Mesenchymal stem cell (in vitro differentiated cells and primary cell): ENCODE data around the gene VPS16.

Source experiments
- DNase-seq: peaks from one replicate; pipeline ENCODE4 v3.0.0-alpha.2; 2013
- H2AFZ ChIP-seq: one replicate; pipeline ENCODE4 v1.6.1; 2013; ENCODE audit warnings: low read depth, mild to moderate bottlenecking, control low read depth, inconsistent platforms, low read length, moderate library complexity
- H2AK5ac ChIP-seq: 2 replicates; pipeline ENCODE4 v1.6.1; 2013; ENCODE audit warnings: low read length, moderate library complexity, mild to moderate bottlenecking, inconsistent platforms; ENCODE audit not compliant: severe bottlenecking
- H2BK120ac ChIP-seq: one replicate; pipeline ENCODE4 v1.6.1; 2013; ENCODE audit warnings: low read depth, mild to moderate bottlenecking, inconsistent platforms, low read length, moderate library complexity
- H2BK12ac ChIP-seq, 2 experiments: one replicate each; pipeline ENCODE4 v1.6.1; 2013; ENCODE audit warnings: inconsistent platforms in 2 of 2, low read length in 2 of 2, mild to moderate bottlenecking in 2 of 2, moderate library complexity in 2 of 2, control low read depth in 1 of 2
- H2BK15ac ChIP-seq: one replicate; pipeline ENCODE4 v1.6.1; 2013; ENCODE audit warnings: mild to moderate bottlenecking, low read depth, inconsistent platforms; ENCODE audit not compliant: poor library complexity, severe bottlenecking
- H2BK5ac ChIP-seq: 2 replicates; pipeline ENCODE4 v1.6.1; 2013; ENCODE audit warnings: low read depth, mild to moderate bottlenecking, low read length, control low read depth, inconsistent platforms; ENCODE audit not compliant: poor library complexity, severe bottlenecking
- H3K14ac ChIP-seq, 2 experiments: one replicate each; pipeline ENCODE4 v1.6.1; 2013; ENCODE audit warnings: inconsistent platforms in 2 of 2, low read length in 2 of 2, control low read depth in 1 of 2, mild to moderate bottlenecking in 1 of 2, moderate library complexity in 1 of 2
- H3K18ac ChIP-seq, 2 experiments: one replicate each; pipeline ENCODE4 v1.6.1; 2013; ENCODE audit warnings: inconsistent platforms in 2 of 2, low read length in 2 of 2, control low read depth in 1 of 2, low read depth in 1 of 2, mild to moderate bottlenecking in 1 of 2
- H3K23ac ChIP-seq, 2 experiments: one replicate each; pipeline ENCODE4 v1.6.1; 2013; ENCODE audit warnings: inconsistent platforms in 2 of 2, low read length in 2 of 2, mild to moderate bottlenecking in 2 of 2, moderate library complexity in 2 of 2, control low read depth in 1 of 2
- H3K27ac ChIP-seq: 2 replicates; pipeline ENCODE4 v1.5.1; 2013; ENCODE audit warnings: mild to moderate bottlenecking, moderate library complexity, low read length, control low read depth, inconsistent platforms; ENCODE audit not compliant: poor library complexity, severe bottlenecking
- H3K27me3 ChIP-seq, 2 experiments: 2 replicates each; pipeline versions ENCODE4 v1.6.1 to v1.7.0; 2013; ENCODE audit warnings: low read length in 2 of 2, mild to moderate bottlenecking in 2 of 2, moderate library complexity in 2 of 2, control low read depth in 1 of 2, inconsistent platforms in 1 of 2; ENCODE audit not compliant: control insufficient read depth in 1 of 2, insufficient read depth in 1 of 2
- H3K36me3 ChIP-seq, 2 experiments: 2 replicates each; pipeline versions ENCODE4 v1.6.1 to v1.7.0; 2013; ENCODE audit warnings: low read length in 2 of 2, control low read depth in 1 of 2, inconsistent platforms in 1 of 2, low read depth in 1 of 2, mild to moderate bottlenecking in 1 of 2; ENCODE audit not compliant: insufficient read depth in 2 of 2, control insufficient read depth in 1 of 2
- H3K4ac ChIP-seq, 2 experiments: one replicate each; pipeline ENCODE4 v1.6.1; 2013; ENCODE audit warnings: inconsistent platforms in 2 of 2, low read length in 2 of 2, mild to moderate bottlenecking in 2 of 2, moderate library complexity in 2 of 2, control low read depth in 1 of 2, low read depth in 1 of 2
- H3K4me1 ChIP-seq: 2 replicates; pipeline ENCODE4 v1.6.1; 2013; ENCODE audit warnings: low read depth, low read length, control low read depth; ENCODE audit not compliant: control insufficient read depth, insufficient read depth
- H3K4me2 ChIP-seq: 2 replicates; pipeline ENCODE4 v1.6.1; 2013; ENCODE audit warnings: low read length, mild to moderate bottlenecking, inconsistent platforms; ENCODE audit not compliant: poor library complexity, severe bottlenecking
- H3K4me3 ChIP-seq, 2 experiments: 2 replicates each; pipeline versions ENCODE4 v1.5.1 to v1.7.0; 2013; ENCODE audit warnings: low read length in 2 of 2, mild to moderate bottlenecking in 2 of 2, control low read depth in 1 of 2, low read depth in 1 of 2; ENCODE audit not compliant: insufficient read depth in 1 of 2
- H3K79me1 ChIP-seq: replicated peaks from 2 replicates; pipeline ENCODE4 v1.6.1; 2013; ENCODE audit warnings: mild to moderate bottlenecking, control low read depth, low read length, inconsistent platforms; ENCODE audit not compliant: poor library complexity, severe bottlenecking
- H3K9ac ChIP-seq: 2 replicates; pipeline ENCODE4 v1.7.0; 2013; ENCODE audit warnings: mild to moderate bottlenecking, low read length, moderate library complexity
- H3K9me3 ChIP-seq: 2 replicates; pipeline ENCODE4 v1.7.0; 2013; ENCODE audit warnings: mild to moderate bottlenecking, low read length; ENCODE audit not compliant: control insufficient read depth
- H4K8ac ChIP-seq: one replicate; pipeline ENCODE4 v1.6.1; 2013; ENCODE audit warnings: inconsistent platforms, mild to moderate bottlenecking, low read length, moderate library complexity
- H4K91ac ChIP-seq: one replicate; pipeline ENCODE4 v1.6.1; 2013; ENCODE audit warnings: mild to moderate bottlenecking, low read length, inconsistent platforms
- WGBS: methylation state at CpG from one replicate; pipeline ENCODE4 v1.1.7; 2013; ENCODE audit warnings: mixed read lengths; 5-methylcytosine and 5-hydroxymethylcytosine counted together

VPS16 gene

DNA sequence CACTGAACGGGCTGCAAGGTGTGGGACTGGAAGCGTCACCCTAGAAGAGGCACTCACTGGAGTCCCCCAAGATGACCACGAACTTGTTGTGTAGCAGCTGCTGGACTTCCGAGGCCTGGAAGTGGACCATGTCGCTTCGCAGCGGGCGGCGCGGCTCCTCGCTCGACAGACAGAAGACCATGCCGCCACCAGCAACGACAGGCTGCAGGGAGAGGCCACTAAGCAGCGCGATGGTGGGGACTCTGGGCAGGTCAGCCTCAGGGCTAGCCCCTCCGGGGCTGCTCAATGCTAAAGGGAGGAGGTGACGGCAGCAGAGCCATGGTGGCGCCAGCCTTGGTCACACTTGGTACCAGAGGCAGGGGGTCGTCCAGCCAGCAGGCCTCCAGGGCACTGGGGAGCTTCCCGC, 810 bp upstream of the VPS16 start:
- Histone ChIP-seq H3K9me3 (no peaks in the 10 kb centered on the region), H4K8ac (peak overlapping the region; percentile 100), H3K4me1 (peaks cover 15% of the 10 kb centered on the region), H2AK5ac (peak overlapping the region; percentile 40), H2BK5ac (no peak overlapping the region), H2BK12ac (peak overlapping the region in 1 of 2 experiments; percentile 16), H3K18ac (peak overlapping the region; percentile 95 to 100), H3K27ac (no peak overlapping the region), H3K9ac (peak overlapping the region; percentile 92), H4K91ac (peak overlapping the region; percentile 99), H3K4ac (peak overlapping the region; percentile 94 to 100), H3K14ac (peak overlapping the region in 1 of 2 experiments; percentile 63), H2AFZ (peak overlapping the region; percentile 99), H3K4me3 (peak overlapping the region; percentile 88 to 92), H3K79me1 (peaks cover 39% of the 10 kb centered on the region), H2BK15ac (no peak overlapping the region), H3K4me2 (peak overlapping the region; percentile 62), H3K36me3 (peaks cover 34 to 56% of the 10 kb centered on the region in 2 experiments), H3K23ac (no peak overlapping the region), H2BK120ac (no peak overlapping the region), H3K27me3 (no peaks in the 10 kb centered on the region)
- WGBS: 88% methylated on average over 20 of the region's 21 CpGs
- DNase-seq: no peak

DNA sequence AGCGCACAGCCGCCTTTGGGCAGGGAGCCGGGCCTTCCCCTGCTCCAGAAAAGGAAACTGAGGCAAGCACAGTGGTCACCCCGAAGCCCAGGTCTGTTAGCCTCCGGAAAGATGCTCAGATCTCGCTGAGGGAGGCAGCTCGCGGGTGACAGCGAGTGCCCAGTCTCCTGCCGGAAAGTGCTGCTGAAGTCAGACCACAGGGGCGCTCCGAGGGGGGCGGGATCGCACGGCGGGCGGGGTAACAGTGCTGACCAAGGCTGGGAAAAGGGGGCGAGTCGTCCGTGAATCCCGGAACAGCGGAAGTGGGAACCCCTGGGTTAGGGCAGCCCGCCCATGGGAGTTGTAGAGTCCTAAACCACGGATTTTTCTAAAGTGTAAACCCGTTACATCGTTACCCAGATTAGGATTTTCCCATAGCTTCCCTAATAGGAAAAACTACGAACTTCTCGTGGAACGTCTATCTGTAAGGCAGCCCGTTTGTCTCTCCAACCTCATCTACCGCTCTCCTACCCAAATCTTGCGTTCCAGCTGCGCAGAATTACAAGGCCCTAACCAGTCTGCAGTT, 504 bp downstream of the VPS16 start:
- Histone ChIP-seq H2BK5ac (peak overlapping the region; percentile 68), H3K9me3 (no peaks in the 10 kb centered on the region), H3K4me3 (peak overlapping the region; percentile 88 to 92), H2AK5ac (peak overlapping the region; percentile 65), H3K9ac (peak overlapping the region; percentile 92), H2BK120ac (peak overlapping the region; percentile 69), H2AFZ (peak overlapping the region; percentile 75), H2BK15ac (no peak overlapping the region), H2BK12ac (peak overlapping the region in 1 of 2 experiments; percentile 15), H3K4ac (peak overlapping the region in 1 of 2 experiments; percentile 78), H4K8ac (peak overlapping the region; percentile 59), H4K91ac (no peak overlapping the region), H3K79me1 (peaks cover 40% of the 10 kb centered on the region), H3K36me3 (peaks cover 25 to 47% of the 10 kb centered on the region in 2 experiments), H3K14ac (peak overlapping the region in 1 of 2 experiments; percentile 48), H3K27me3 (no peaks in the 10 kb centered on the region), H3K4me2 (peak overlapping the region; percentile 61), H3K27ac (peak overlapping the region; percentile 66), H3K4me1 (peaks cover 15% of the 10 kb centered on the region), H3K18ac (peak overlapping the region; percentile 79 to 91), H3K23ac (no peak overlapping the region)
- DNase-seq: peak; percentile 91
- 3% methylated on average over 33 of the region's 33 CpGs for WGBS

DNA sequence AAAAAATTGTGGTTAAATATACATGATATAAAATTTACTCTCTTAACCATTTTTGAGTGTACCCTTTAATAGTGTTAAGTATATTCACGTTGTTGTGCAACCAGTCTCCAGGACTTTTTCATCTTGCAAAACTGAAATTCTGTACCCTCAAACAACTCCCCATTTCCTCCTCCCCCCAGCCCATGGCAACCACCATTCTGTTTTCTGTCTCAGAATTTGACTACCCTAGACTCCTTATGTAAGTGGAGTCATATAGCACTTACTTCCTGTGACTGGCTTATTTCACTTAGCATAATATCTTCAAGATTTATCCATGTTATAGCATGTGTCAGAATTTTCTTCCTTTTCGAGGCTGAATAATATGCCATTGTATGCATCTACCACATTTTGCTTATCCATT, 5.1 kb downstream of the VPS16 start:
- 94% methylated on average over 2 of the region's 2 CpGs for WGBS
- Histone ChIP-seq H3K14ac (no peak overlapping the region), H3K27me3 (no peaks in the 10 kb centered on the region), H3K4me2 (no peak overlapping the region), H2BK12ac (no peak overlapping the region), H2BK15ac (no peak overlapping the region), H3K4me1 (peaks cover 6% of the 10 kb centered on the region), H4K91ac (no peak overlapping the region), H2BK5ac (no peak overlapping the region), H3K23ac (no peak overlapping the region), H3K79me1 (peaks cover 31% of the 10 kb centered on the region), H3K9me3 (no peaks in the 10 kb centered on the region), H3K4ac (no peak overlapping the region), H3K36me3 (peaks cover 7 to 29% of the 10 kb centered on the region in 2 experiments), H4K8ac (no peak overlapping the region), H3K9ac (no peak overlapping the region), H2BK120ac (no peak overlapping the region), H3K27ac (no peak overlapping the region), H3K18ac (no peak overlapping the region), H2AFZ (no peak overlapping the region), H3K4me3 (no peak overlapping the region), H2AK5ac (no peak overlapping the region)
- DNase-seq: no peak

DNA sequence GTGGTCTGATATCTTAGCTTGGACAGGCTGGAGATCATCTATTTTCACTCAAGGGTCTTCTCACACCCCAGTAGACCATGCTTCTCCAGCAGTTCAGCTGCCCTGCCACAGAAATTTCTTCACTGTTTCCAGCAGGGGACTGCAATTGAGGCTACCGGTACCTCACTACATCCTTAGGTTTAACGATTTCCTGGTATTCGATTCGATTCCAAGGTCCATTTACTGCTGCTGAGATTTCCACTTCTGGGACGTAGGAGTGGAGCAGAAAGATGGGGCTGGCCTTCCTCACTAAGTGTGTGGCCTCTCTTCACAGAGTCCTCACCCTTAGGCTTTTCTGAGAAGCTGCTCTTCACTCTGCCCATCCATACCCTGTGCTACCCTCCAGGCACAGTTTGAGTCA, 6.2 kb downstream of the VPS16 start:
- H3K9me3 ChIP-seq: no peaks in the 10 kb centered on the region
- H3K18ac ChIP-seq: no peak overlapping the region
- H2BK12ac ChIP-seq: no peak overlapping the region
- H3K36me3 ChIP-seq: peaks cover 7 to 29% of the 10 kb centered on the region in 2 experiments
- H3K4me1 ChIP-seq: peaks cover 2% of the 10 kb centered on the region
- no peak for DNase-seq
- H2BK5ac ChIP-seq: no peak overlapping the region
- H3K9ac ChIP-seq: no peak overlapping the region
- H2BK120ac ChIP-seq: no peak overlapping the region
- H3K27ac ChIP-seq: no peak overlapping the region
- H2AK5ac ChIP-seq: no peak overlapping the region
- 95% methylated on average over 5 of the region's 5 CpGs for WGBS
- no peak overlapping the region for H3K4me3 ChIP-seq
- no peak overlapping the region for H3K23ac ChIP-seq
- H3K4ac ChIP-seq: no peak overlapping the region
- H3K27me3 ChIP-seq: no peaks in the 10 kb centered on the region
- H4K8ac ChIP-seq: no peak overlapping the region
- H4K91ac ChIP-seq: no peak overlapping the region
- no peak overlapping the region for H3K4me2 ChIP-seq
- no peak overlapping the region for H2AFZ ChIP-seq
- no peak overlapping the region for H2BK15ac ChIP-seq
- no peak overlapping the region for H3K14ac ChIP-seq
- peaks cover 29% of the 10 kb centered on the region for H3K79me1 ChIP-seq
